Body of pancreas (tissue), 4 donors: ENCODE data around the gene ELP4. TPM values are rescaled to one million over a fixed set of nuclear protein-coding genes. Genes with fewer than 3 reads are reported as not detected.

Experiments
- ATAC-seq: fragments of 150-250 bp; one replicate; pipeline ENCODE4 v1.9.1; 2016
- DNase-seq, 4 donors: peaks; one replicate each; pipeline ENCODE4 v3.0.0-alpha.2; 2019
- H3K27ac ChIP-seq, 4 donors: fragments of 200-600 bp; sonication (generic); 1 replicate in 3 of 4; 2 replicates in 1 of 4; pipeline versions ENCODE4 v1.5.1 to v1.6.1; 2016 to 2019; ENCODE audit warnings: mild to moderate bottlenecking in 1 of 4, mixed read lengths in 1 of 4, moderate library complexity in 1 of 4
- H3K27me3 ChIP-seq, 2 donors: fragments of 200-600 bp; sonication (generic); one replicate each; pipeline ENCODE4 v1.6.0; 2016; ENCODE audit warnings: mild to moderate bottlenecking in 1 of 2
- H3K36me3 ChIP-seq, 2 donors: fragments of 200-600 bp; sonication (generic); replicated peaks in 1 of 2; 2 replicates each; pipeline ENCODE4 v1.5.1; 2016; ENCODE audit warnings: low read depth in 2 of 2; ENCODE audit not compliant: insufficient read depth in 1 of 2
- H3K4me1 ChIP-seq: fragments of 200-600 bp; sonication (generic); one replicate; pipeline ENCODE4 v1.6.0; 2016
- H3K4me3 ChIP-seq, 2 donors: fragments of 200-600 bp; sonication (generic); 1 replicate in 1 of 2; 2 replicates in 1 of 2; pipeline ENCODE4 v1.5.1; 2016 to 2019
- H3K9me3 ChIP-seq, 3 donors: fragments of 200-600 bp; sonication (generic); 1 replicate in 2 of 3; 2 replicates in 1 of 3; pipeline ENCODE4 v1.5.1; 2016
- CTCF ChIP-seq, 7 experiments: fragments of 450-650 bp in 4 of 7; fragments of 200-600 bp in 3 of 7; sonication (generic) in 3 of 7; IDR thresholded peaks; one replicate each; pipeline ENCODE4 v1.5.1; 2016 to 2019; ENCODE audit warnings: antibody characterized with exemption in 7 of 7
- POLR2A ChIP-seq, 3 donors: fragments of 450-650 bp; IDR thresholded peaks; one replicate each; pipeline ENCODE4 v1.6.1; 2016; ENCODE audit warnings: antibody characterized with exemption in 3 of 3, mild to moderate bottlenecking in 2 of 3
- WGBS, 2 donors: methylation state at CpG; one replicate each; pipeline ENCODE4 v1.1.5; 2017; 5-methylcytosine and 5-hydroxymethylcytosine counted together
- intact Hi-C: fragments of 100-400 bp; cut with DNase I; formaldehyde crosslinking; loops from one replicate; pipeline ENCODE4 v1.15.1; 2023
- total RNA-seq, 2 donors: library from RNA; depleted of rRNA; stranded (reverse); fragments of >200 nt; gene quantifications; one replicate each; pipeline ENCODE4 v1.1.0, GENCODE V29; 2016

Gene ELP4
- total RNA-seq, 2 donors from 2014 or later: 20.2 to 33.3 TPM

- WGBS, 2 donors: 36 to 40% methylated on average over 4 of the region's 4 CpGs
Observed at GRCh38 chr11:31636983-31637382, 127.4 kb downstream of the ELP4 start.

GRCh38 chr11:31640611-31641010, 131.0 kb downstream of the ELP4 start:
- Histone ChIP-seq H3K4me3 (no peak overlapping the region), H3K36me3 (no peaks in the 10 kb centered on the region), H3K27me3 (no peaks in the 10 kb centered on the region), H3K4me1 (peaks cover 21% of the 10 kb centered on the region), H3K27ac (peak overlapping the region in 2 of 4 donors; percentile 1 to 29), H3K9me3 (no peaks in the 10 kb centered on the region)
- ATAC-seq: peak; percentile 69
- DNase-seq: peak in 3 of 4 donors; percentile 9 to 19 (median 12)
- intact Hi-C loops: no loop called here
- no peak for TF ChIP-seq CTCF (IDR thresholded peaks at IDR 0.05)
- no peak for TF ChIP-seq POLR2A (IDR thresholded peaks at IDR 0.05)

More at GRCh38 chr11:31636983-31637382, 127.4 kb downstream of the ELP4 start:
- H3K27me3 ChIP-seq: no peaks in the 10 kb centered on the region
- DNase-seq (peak in 1 of 4 donors; percentile 5), ATAC-seq (no peak)
- intact Hi-C loops: no loop called here
- no peaks in the 10 kb centered on the region for H3K36me3 ChIP-seq
- peaks cover 21% of the 10 kb centered on the region for H3K4me1 ChIP-seq
- H3K27ac ChIP-seq: no peak overlapping the region
- no peak for TF ChIP-seq CTCF (IDR thresholded peaks at IDR 0.05)
- no peak for TF ChIP-seq POLR2A (IDR thresholded peaks at IDR 0.05)
- no peak overlapping the region for H3K4me3 ChIP-seq
- H3K9me3 ChIP-seq: no peaks in the 10 kb centered on the region

DNA sequence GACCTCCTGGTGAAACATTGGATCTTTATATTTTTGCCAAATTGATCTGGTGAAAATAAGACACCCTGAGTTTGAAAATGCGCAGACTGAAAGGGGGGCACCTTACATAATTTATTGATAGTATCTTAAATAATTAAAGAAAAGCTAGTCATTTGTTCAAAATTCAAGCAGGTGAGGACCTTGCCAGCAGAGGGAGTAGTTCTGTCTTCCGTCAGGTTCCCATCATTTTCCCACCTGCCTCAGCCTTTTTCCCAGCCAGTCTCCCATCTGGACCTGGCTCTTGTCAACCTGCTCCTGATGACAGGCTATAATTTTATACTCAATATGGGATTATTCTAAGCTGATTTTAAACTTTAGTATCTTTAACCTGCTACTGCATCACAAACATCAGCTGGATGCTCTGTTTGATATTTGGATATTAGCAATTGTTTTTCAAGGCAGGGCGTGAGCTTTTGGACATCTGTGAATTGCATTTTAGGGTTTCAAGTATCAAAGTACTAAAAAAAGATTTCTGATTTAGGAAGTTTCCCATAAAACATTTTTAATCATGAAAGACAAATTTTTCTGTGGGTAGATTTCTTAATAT, 132.0 kb downstream of the ELP4 start:
- ATAC-seq: no peak
- DNase-seq: peak; percentile 15 to 35 (median 16)

GRCh38 chr11:31643857-31644256, 134.3 kb downstream of the ELP4 start:
- Histone ChIP-seq H3K36me3 (no peaks in the 10 kb centered on the region), H3K27ac (no peak overlapping the region), H3K9me3 (no peaks in the 10 kb centered on the region), H3K4me1 (peaks cover 12% of the 10 kb centered on the region), H3K27me3 (no peaks in the 10 kb centered on the region), H3K4me3 (no peak overlapping the region)
- DNase-seq: no peak
- TF ChIP-seq POLR2A (IDR thresholded peaks at IDR 0.05) (no peak), CTCF (IDR thresholded peaks at IDR 0.05) (no peak)
- intact Hi-C loops: no loop called here
- no peak for ATAC-seq
- WGBS, 2 donors: 70 to 79% methylated on average over 1 of the region's 1 CpG

More for the DNA sequence above, 132.0 kb downstream of the ELP4 start:
- H3K4me3 ChIP-seq: no peak overlapping the region
- no peak for TF ChIP-seq POLR2A (IDR thresholded peaks at IDR 0.05)
- TF ChIP-seq CTCF (IDR thresholded peaks at IDR 0.05): peak in 6 of 7 experiments; percentile 22 to 35 (median 28)
- no peaks in the 10 kb centered on the region for H3K9me3 ChIP-seq
- 87 to 91% methylated on average over 3 of the region's 3 CpGs for WGBS, 2 donors
- intact Hi-C loops: no loop called here
- no peak overlapping the region for H3K27ac ChIP-seq
- no peaks in the 10 kb centered on the region for H3K27me3 ChIP-seq
- peaks cover 21% of the 10 kb centered on the region for H3K4me1 ChIP-seq
- H3K36me3 ChIP-seq: no peaks in the 10 kb centered on the region

GRCh38 chr11:31645747-31646146, 136.2 kb downstream of the ELP4 start:
- Histone ChIP-seq H3K27ac (no peak overlapping the region), H3K27me3 (no peaks in the 10 kb centered on the region), H3K4me3 (no peak overlapping the region), H3K4me1 (peaks cover 7% of the 10 kb centered on the region), H3K9me3 (no peaks in the 10 kb centered on the region), H3K36me3 (no peaks in the 10 kb centered on the region)
- DNase-seq (no peak), ATAC-seq (peak; percentile 40)
- TF ChIP-seq CTCF (IDR thresholded peaks at IDR 0.05) (no peak), POLR2A (IDR thresholded peaks at IDR 0.05) (no peak)
- intact Hi-C loops: no loop called here
